22Rv1 (cell line): ENCODE data around the gene USP35.

Experiments
- H3K27ac ChIP-seq: fragments of 450-650 bp; 2 replicates; pipeline ENCODE4 v1.5.1; 2017
- CTCF ChIP-seq: fragments of 450-650 bp; IDR thresholded peaks from 2 replicates; pipeline ENCODE4 v1.5.1; 2017; ENCODE audit warnings: mild to moderate bottlenecking
- ZFX ChIP-seq: fragments of 450-650 bp; IDR thresholded peaks from 2 replicates; pipeline ENCODE4 v1.6.1; 2017; ENCODE audit warnings: antibody characterized with exemption, borderline replicate concordance

USP35 gene

GRCh38 chr11:78234006-78234405 lies 45.3 kb downstream of the USP35 start:
- TF ChIP-seq CTCF (no peak), ZFX (no peak)
- H3K27ac ChIP-seq = no peak overlapping the region

DNA sequence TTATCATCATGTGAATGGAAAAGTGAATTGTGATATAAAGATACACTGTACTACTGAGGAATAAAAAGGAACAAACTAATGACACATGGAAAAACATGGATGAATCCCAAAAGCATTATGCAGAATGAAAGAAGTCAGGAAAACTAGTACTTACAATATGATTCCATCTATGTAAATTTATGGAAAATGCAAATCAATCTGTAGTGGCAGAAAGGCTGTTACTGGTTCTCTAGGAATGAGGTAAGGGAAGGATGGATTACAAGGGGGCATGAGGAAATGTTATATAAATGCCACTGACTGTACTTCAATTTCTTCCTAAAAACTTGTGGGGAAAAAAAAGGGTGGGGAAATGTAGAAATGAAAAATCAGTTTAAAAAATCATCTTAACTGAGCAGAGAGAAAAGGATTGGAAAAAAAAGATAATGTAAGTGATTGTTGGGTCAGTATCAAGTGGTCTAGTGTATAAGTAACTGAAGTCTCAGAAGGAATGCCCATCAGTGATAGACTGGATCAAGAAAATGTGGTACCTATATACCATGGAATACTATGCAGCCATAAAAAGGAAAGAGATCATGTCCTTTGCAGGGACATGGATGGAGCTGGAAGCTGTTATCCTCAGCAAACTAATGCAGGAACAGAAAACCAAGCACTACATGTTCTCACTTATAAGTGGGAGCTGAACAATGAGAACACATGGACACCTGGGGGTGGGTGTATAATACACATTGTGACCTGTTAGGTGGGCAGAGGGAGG lies 48.8 kb downstream of the USP35 start:
- TF ChIP-seq CTCF (no peak), ZFX (no peak)
- no peak overlapping the region for H3K27ac ChIP-seq

GRCh38 chr11:78239781-78240180 lies 51.1 kb downstream of the USP35 start:
- TF ChIP-seq ZFX (no peak), CTCF (no peak)
- H3K27ac ChIP-seq = no peak overlapping the region

GRCh38 chr11:78241475-78241874 lies 52.8 kb downstream of the USP35 start:
- TF ChIP-seq CTCF (no peak), ZFX (no peak)
- H3K27ac ChIP-seq = no peak overlapping the region

GRCh38 chr11:78244080-78244479 lies 55.4 kb downstream of the USP35 start:
- TF ChIP-seq ZFX = no peak
- no peak for TF ChIP-seq CTCF
- H3K27ac ChIP-seq = no peak overlapping the region

GRCh38 chr11:78244546-78245255 lies 56.0 kb downstream of the USP35 start:
- no peak overlapping the region for H3K27ac ChIP-seq
- TF ChIP-seq CTCF = no peak
- TF ChIP-seq ZFX = no peak

DNA sequence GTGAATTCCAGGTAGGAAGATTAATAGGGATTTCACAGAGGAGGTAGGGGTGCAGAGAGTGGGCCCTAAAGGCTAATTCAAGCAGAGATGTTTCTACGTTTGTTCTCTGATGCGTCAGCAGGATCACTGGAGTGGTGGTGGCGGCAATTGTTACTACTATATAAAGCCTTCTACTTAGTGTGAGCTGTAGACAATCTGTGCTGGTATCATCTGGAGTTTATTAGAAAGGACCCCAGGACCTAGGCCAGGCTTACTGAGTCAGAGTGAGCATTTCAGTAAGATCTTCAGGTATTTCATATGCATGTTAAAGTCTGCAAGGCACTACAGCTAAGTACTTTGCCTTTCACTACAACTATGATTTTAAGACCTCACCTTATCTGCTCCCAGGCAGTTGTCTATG lies 59.5 kb downstream of the USP35 start:
- H3K27ac ChIP-seq = no peak overlapping the region
- TF ChIP-seq CTCF (no peak), ZFX (no peak)
